Thoracic aorta (tissue), 2 donors: ENCODE measurements around the gene MRM1. TPM values are rescaled to one million over a fixed set of nuclear protein-coding genes. Genes with fewer than 3 reads are reported as not detected.

ENCODE experiments used
- ATAC-seq: fragments of 150-250 bp; one replicate; pipeline ENCODE4 v1.8.0; 2017; ENCODE audit warnings: low read depth; ENCODE audit not compliant: insufficient number of reproducible peaks, low FRiP score
- DNase-seq: peaks from one replicate; pipeline ENCODE4 v3.0.0-alpha.2; 2020; ENCODE audit warnings: low spot score
- H3K27ac ChIP-seq, 2 donors: fragments of 200-600 bp; sonication (generic); 1 replicate in 1 of 2; 2 replicates in 1 of 2; pipeline ENCODE4 v1.5.1; 2016; ENCODE audit warnings: mild to moderate bottlenecking in 2 of 2, moderate library complexity in 2 of 2
- H3K27me3 ChIP-seq: fragments of 200-600 bp; sonication (generic); replicated peaks from 2 replicates; pipeline ENCODE4 v1.6.0; 2016; ENCODE audit warnings: mild to moderate bottlenecking; ENCODE audit not compliant: insufficient read depth
- H3K36me3 ChIP-seq: fragments of 200-600 bp; sonication (generic); one replicate; pipeline ENCODE4 v1.5.1; 2016
- H3K4me1 ChIP-seq, 2 donors: fragments of 200-600 bp; sonication (generic); 1 replicate in 1 of 2; 2 replicates in 1 of 2; pipeline versions ENCODE4 v1.5.1 to v1.6.0; 2016; ENCODE audit warnings: low read depth in 2 of 2, mild to moderate bottlenecking in 1 of 2; ENCODE audit not compliant: control insufficient read depth in 1 of 2
- H3K4me3 ChIP-seq: fragments of 200-600 bp; sonication (generic); 2 replicates; pipeline ENCODE4 v1.5.1; 2016; ENCODE audit warnings: mild to moderate bottlenecking
- H3K9me3 ChIP-seq: fragments of 200-600 bp; sonication (generic); 2 replicates; pipeline ENCODE4 v1.5.1; 2016
- CTCF ChIP-seq: fragments of 200-600 bp; sonication (generic); IDR thresholded peaks from one replicate; pipeline ENCODE4 v1.5.1; 2019; ENCODE audit warnings: antibody characterized with exemption
- total RNA-seq, 2 donors: library from RNA; depleted of rRNA; stranded (reverse); fragments of >200 nt; gene quantifications; one replicate each; pipeline versions ENCODE4 v1.1.0 to v1.2.3, GENCODE V29; 2016

Gene MRM1
- total RNA-seq, 2 donors from 2014 or later = 3.8 to 3.9 TPM

GRCh38 chr17:36625188-36625587 lies 23.8 kb downstream of the MRM1 start:
- Histone ChIP-seq H3K4me1 (no peaks in the 10 kb centered on the region), H3K27me3 (no peaks in the 10 kb centered on the region), H3K27ac (no peak overlapping the region), H3K4me3 (no peak overlapping the region), H3K9me3 (no peaks in the 10 kb centered on the region), H3K36me3 (no peaks in the 10 kb centered on the region)
- no peak for TF ChIP-seq CTCF
- ATAC-seq = no peak
- DNase-seq = no peak

- Histone ChIP-seq H3K36me3 (no peaks in the 10 kb centered on the region), H3K9me3 (no peaks in the 10 kb centered on the region), H3K27ac (no peak overlapping the region), H3K4me1 (no peaks in the 10 kb centered on the region), H3K4me3 (no peak overlapping the region), H3K27me3 (no peaks in the 10 kb centered on the region)
- no peak for ATAC-seq
- no peak for DNase-seq
- TF ChIP-seq CTCF = no peak
Observed at GRCh38 chr17:36627101-36627500, 25.7 kb downstream of the MRM1 start.

- no peak overlapping the region for H3K4me3 ChIP-seq
- H3K27me3 ChIP-seq = no peaks in the 10 kb centered on the region
- H3K27ac ChIP-seq = no peak overlapping the region
- no peak for DNase-seq
- TF ChIP-seq CTCF = no peak
- H3K36me3 ChIP-seq = no peaks in the 10 kb centered on the region
- no peaks in the 10 kb centered on the region for H3K9me3 ChIP-seq
- ATAC-seq = no peak
- H3K4me1 ChIP-seq = peaks cover 0 to 7% of the 10 kb centered on the region in 2 donors
Observed at GRCh38 chr17:36628576-36628975, 27.2 kb downstream of the MRM1 start.

- DNase-seq = peak; percentile 10
- H3K27me3 ChIP-seq = no peaks in the 10 kb centered on the region
- H3K36me3 ChIP-seq = no peaks in the 10 kb centered on the region
Observed at GRCh38 chr17:36629252-36629847, 28.0 kb downstream of the MRM1 start.

GRCh38 chr17:36629970-36630502 lies 28.7 kb downstream of the MRM1 start:
- no peak overlapping the region for H3K4me3 ChIP-seq
- DNase-seq = no peak
- no peaks in the 10 kb centered on the region for H3K36me3 ChIP-seq
- no peak overlapping the region for H3K27ac ChIP-seq
- peaks cover 0 to 7% of the 10 kb centered on the region in 2 donors for H3K4me1 ChIP-seq
- no peak for ATAC-seq
- no peak for TF ChIP-seq CTCF
- H3K27me3 ChIP-seq = no peaks in the 10 kb centered on the region
- H3K9me3 ChIP-seq = no peaks in the 10 kb centered on the region

More at GRCh38 chr17:36629252-36629847, 28.0 kb downstream of the MRM1 start:
- Histone ChIP-seq H3K4me1 (peaks cover 0 to 7% of the 10 kb centered on the region in 2 donors), H3K27ac (no peak overlapping the region), H3K9me3 (no peaks in the 10 kb centered on the region), H3K4me3 (no peak overlapping the region)
- no peak for ATAC-seq
- peak; percentile 97 for TF ChIP-seq CTCF
